ENCODE results near the gene MORN1.

- TF ChIP-seq CTCF (conservative IDR thresholded peaks at IDR 0.05; ENCODE audit: low read length) (no peak), EZH2phosphoT487 (IDR thresholded peaks at IDR 0.05; ENCODE audit: borderline replicate concordance) (no peak)
Observed at GRCh38 chr1:2439369-2439768, 48.0 kb upstream of the MORN1 start.
